Amniotic stem cell (primary cell): ENCODE data around the gene CIZ1.

ENCODE experiments used
- DNase-seq: peaks from one replicate; lab custom pipeline; 2025; lab: John Stamatoyannopoulos, UW

Gene CIZ1

DNA sequence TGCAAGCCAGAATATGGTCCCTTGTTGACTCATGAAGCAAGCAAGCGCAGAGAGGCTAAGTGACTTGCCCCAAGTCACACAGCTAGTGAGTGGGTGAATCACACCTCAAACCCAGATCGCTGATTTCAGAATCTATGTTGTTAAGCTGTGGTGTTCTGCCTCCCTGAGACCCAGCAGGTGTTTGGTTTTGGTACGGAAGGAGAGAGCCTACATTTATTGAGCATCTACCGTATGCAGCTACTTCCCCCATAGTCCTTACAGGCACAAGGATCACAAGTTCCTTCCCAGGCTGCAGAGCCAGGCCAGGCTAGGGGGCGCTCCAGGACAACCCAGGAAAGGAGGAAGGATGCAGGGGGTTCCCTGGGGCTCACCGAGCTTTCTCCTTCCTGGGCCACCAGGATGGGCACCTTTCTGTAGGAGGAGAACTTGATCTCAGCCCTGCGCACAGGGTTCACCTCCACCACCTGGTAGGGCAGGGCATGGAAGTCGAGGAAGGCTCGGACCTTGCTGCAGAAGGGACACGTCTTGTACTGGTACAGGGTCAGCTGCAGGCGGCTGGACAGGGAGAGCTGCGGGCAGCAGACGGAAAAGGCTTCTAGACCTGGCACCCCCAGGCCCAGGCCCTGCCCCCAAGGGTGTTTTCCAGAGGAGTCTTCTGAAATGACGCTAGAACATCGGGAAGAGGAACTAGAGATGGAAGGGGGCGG lies 66.3 kb downstream of the CIZ1 start:
- no peak for DNase-seq

DNA sequence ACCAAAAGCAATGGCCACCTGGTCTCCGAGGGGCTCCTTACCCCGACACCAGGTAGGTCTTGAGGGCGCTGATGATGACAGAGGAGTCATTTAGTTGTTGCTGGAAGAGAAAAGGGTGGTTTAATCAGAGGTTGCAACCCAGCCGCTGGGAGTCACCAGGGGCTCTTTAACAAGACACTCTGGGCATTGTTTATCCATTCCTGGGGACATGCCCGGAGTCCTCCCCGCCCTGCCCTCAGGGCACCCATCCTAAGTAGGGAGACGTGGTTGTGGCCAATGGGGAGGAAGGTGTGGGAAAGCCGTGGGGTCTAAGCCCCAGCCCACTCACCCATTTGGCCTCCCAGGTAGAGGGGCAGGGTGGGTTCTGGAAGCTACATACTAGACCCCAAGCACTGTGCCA lies 66.9 kb downstream of the CIZ1 start:
- no peak for DNase-seq

DNA sequence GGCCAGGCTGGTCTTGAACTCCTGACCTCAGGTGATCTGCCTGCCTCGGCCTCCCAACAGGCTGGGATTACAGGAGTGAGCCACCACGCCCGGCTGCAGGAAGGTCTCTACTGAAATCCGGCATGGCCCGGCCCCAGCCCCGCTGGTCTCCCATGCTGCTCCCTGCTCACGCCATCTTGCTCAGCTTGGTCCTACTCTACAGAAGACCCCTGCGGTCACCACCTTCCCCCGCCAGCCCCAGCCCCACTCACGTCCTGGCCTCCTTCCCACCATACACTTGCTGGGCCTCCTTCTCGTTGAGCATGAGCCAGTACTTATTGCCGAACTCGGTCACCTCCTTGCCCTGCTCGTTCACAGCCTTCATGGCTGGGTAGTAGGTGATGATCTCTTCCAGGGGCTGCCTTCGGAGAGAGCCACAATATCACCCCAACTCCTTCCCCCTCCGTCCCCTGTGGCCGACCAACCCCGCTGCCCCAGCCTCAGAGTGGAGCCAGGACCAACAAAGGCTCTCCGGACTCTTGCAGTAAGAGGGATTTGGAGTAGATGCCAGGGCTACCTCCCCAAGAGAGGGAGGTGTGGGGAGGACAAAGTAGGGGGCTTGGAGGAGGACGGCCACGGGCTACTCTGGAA lies 67.8 kb downstream of the CIZ1 start:
- DNase-seq, result no peak

- DNase-seq, result no peak
These were observed 68.6 kb downstream of the CIZ1 start for GRCh38 chr9:128122809-128123175.

- no peak for DNase-seq
These were observed 69.2 kb downstream of the CIZ1 start for GRCh38 chr9:128121924-128122808.

DNA sequence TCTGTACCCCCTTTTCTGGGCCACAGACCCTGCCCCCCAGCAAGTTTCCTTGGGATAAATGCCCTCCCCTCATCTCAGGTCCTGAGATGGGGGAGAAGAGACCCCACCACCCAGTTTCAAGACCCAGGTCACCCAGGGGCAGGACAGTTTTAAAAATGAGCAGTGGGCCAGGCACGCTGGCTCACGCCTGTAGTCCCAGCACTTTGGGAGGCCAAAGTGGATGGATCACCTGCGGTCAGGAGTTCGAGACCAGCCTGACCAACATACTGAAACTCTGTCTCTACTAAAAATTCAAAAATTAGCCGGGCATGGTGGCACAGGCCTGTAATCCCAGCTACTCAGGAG lies 69.9 kb downstream of the CIZ1 start:
- no peak for DNase-seq

- no peak for DNase-seq
These were observed 70.5 kb downstream of the CIZ1 start for GRCh38 chr9:128120741-128121465.

GRCh38 chr9:128120061-128120740 lies 71.2 kb downstream of the CIZ1 start:
- DNase-seq, result no peak

DNA sequence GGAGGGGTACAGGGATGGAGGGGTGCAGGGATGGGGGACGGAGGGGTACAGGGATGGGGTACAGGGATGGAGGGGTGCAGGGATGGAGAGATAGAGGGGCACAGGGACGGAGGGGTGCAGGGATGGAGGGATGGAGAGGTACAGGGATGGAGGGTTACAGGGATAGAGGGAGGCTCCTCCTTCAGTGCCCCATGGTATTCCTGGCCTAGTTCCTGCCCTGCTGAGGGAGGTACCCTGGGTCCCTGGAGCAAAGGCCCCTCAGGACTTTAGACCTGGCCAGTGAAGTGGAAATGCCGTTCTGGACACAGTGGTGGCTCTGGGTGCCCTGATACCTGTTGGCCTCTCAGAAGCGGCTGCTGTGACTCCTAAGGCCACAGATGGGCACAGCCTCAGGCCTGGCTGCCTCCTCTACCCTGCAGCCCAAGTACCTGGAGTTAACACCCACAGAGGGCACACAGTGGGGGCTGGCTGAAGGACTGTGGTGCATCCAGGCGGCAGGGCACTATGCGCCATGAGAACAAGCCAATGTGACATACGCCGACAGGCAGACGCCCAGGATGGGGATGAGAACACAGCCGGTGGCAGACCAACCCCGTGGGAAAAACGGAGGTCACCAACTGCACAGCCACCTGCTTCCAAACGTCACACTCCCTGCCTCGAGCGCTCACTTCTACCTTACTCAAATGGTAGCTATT lies 72.3 kb downstream of the CIZ1 start:
- no peak for DNase-seq

DNA sequence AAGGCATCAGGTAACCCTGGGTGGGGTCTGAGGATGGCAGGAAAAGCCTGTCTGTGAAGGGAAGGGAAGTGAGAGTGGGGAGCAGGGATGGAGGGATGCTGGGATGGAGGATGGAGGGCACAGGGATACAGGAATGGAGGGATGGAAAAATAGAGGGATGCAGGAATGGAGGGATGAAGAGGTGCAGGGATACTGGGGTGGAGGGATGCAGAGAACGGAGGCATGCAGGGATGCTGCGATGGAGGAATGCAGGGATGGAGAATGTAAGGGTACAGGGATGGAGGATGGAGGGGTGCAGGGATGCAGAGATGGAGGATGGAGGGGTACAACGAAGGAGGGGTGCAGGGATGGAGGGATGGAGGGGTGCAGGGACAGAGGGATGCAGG lies 72.9 kb downstream of the CIZ1 start:
- DNase-seq, result no peak

DNA sequence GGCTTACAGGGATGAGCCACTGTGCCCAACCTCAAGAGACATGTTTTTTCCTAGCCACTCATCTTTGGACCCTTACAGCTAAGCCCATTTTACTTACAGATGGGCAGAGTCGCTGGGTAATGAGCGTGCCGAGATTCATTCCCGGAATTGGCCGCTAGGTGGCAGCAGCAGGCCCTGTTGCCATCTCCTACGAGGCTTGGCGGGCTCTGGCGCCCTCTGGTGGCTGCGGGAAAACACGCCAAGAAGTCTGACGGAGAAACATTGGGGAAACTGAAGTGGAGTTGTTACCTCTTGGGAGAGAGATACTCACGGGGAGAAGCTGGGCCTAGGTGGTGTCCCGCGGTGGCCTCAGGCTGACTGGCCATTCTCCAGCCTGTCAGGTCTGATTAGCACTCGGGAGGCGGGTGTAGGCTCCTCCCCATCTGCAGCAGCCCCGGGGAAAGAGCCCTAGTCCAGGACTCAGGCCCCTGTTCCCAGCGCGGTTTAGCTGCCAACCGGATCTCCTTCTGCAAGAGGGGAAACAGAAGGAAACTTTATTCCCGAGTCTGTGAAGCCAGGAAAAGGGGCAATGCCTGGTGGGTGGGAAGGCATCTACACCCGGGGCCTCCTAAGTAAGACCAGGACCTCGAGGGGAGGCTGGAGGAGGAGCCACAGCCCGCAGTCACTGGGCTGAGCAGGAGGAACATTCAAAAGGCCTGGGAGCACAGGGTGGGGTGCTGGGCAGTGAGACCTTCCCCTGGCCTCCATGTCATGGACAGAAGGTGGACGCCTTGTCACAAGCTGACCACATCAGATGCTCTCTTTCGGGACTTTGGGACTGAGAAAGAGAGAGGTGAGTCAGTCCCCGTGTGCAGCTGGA lies 73.5 kb downstream of the CIZ1 start:
- peak; percentile 55 for DNase-seq

DNA sequence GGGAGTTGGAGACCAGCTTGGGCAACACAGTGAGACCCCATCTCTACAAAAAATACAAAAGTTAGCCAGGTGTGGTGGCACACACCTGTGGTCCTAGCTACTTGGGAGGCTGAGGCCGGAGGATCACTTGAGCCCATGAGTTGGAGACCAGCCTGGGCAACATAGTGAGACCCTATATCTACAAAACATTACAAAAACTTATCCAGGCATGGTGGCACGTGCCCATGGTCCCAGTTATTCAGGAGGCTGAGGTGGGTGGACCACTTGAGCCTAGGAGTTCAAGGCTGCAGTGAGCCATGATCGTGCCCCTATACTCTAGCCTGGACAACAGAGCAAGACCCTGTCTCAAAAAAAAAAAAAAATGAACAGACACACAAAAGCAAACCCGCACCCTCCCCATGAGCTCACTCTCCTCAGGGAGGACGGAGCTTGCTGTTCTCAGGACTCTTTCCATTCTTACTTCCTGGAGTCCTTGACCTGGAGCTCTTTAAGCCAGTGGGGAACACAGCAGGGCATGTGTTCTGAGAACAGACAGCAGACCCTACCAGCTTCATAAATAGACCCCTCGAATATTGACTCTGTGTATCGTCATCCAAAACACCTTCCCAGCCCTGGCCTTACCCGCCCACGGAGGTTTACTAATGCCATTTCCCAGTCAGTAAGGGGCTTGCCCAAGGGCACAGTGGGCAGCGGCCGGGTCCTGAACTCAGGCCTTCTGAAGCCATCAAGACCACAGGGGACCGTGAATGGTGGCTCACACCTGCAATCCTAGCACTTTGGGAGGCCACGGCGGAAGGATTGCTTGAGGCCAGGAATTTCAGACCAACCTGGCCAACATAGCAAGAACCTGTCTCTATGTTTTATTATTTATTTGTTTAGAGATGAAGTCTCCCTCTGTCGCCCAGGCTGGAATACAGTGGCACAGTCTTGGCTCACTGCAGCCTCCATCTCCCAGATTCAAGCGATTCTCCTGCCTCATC lies 75.0 kb downstream of the CIZ1 start:
- DNase-seq, result no peak
